RWPE2 (cell line): ENCODE measurements around the gene ADAMTSL2.

Experiments used
- ATAC-seq: fragments of 200-7000 bp; cut with Tn5 transposase; 3 replicates; pipeline ENCODE4 v1.9.1; 2021; ENCODE audit warnings: low read depth
- DNase-seq: peaks from one replicate; pipeline ENCODE4 v3.0.0-alpha.2; 2020; ENCODE audit warnings: low spot score
- H3K27ac ChIP-seq: fragments of 450-650 bp; 2 replicates; pipeline ENCODE4 v1.5.1; 2017; ENCODE audit warnings: mild to moderate bottlenecking; ENCODE audit not compliant: poor library complexity, severe bottlenecking
- H3K27me3 ChIP-seq: fragments of 250-450 bp; sonication (Bioruptor Pico); 2 replicates; pipeline ENCODE4 v1.5.1; 2021; ENCODE audit warnings: mild to moderate bottlenecking, moderate library complexity; ENCODE audit not compliant: insufficient read depth, poor library complexity, severe bottlenecking
- H3K36me3 ChIP-seq: fragments of 250-450 bp; sonication (Bioruptor Pico); 2 replicates; pipeline ENCODE4 v1.5.1; 2020; ENCODE audit warnings: low read depth, mild to moderate bottlenecking, moderate library complexity
- H3K4me1 ChIP-seq: fragments of 250-450 bp; sonication (Bioruptor Pico); 2 replicates; pipeline ENCODE4 v1.5.1; 2021; ENCODE audit warnings: mild to moderate bottlenecking, moderate library complexity; ENCODE audit not compliant: insufficient read depth, poor library complexity, severe bottlenecking
- H3K4me3 ChIP-seq: fragments of 250-450 bp; sonication (Bioruptor Pico); 2 replicates; pipeline ENCODE4 v1.5.1; 2021; ENCODE audit warnings: mild to moderate bottlenecking, moderate library complexity; ENCODE audit not compliant: severe bottlenecking
- H3K9me3 ChIP-seq: fragments of 250-450 bp; sonication (Bioruptor Pico); 2 replicates; pipeline ENCODE4 v1.5.1; 2021; ENCODE audit warnings: mild to moderate bottlenecking, moderate library complexity; ENCODE audit not compliant: severe bottlenecking
- TF ChIP-seq, protein P1 (sequence below): fragments of 450-650 bp; IDR thresholded peaks from one replicate; pipeline ENCODE4 v1.5.1; 2017; ENCODE audit warnings: mild to moderate bottlenecking, moderate library complexity; ENCODE audit not compliant: poor library complexity, severe bottlenecking

The ADAMTSL2 gene

DNA sequence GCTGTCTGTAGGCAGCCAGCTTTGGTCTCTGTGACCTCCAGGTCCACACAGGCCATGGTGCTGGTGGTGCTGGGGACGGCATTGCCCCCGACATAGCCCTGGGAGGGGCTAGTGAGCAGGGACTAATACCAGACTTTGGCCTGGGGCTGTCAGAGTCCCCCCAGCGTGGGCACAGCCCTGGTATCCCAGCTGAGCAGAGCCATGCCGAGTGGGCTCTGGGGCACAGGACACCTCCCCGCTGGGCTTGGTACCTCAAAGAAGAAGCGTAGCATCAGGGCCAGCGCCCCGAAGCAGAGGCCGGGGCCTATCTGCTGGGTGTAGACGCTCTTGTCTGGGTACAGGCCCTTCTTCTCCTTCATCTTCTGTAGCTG lies 19.3 kb upstream of the ADAMTSL2 start:
- no peaks in the 10 kb centered on the region for H3K4me1 ChIP-seq
- no peaks in the 10 kb centered on the region for H3K9me3 ChIP-seq
- ATAC-seq (no peak), DNase-seq (no peak)
- no peak overlapping the region for H3K4me3 ChIP-seq
- H3K36me3 ChIP-seq: no peaks in the 10 kb centered on the region
- no peaks in the 10 kb centered on the region for H3K27me3 ChIP-seq
- no peak overlapping the region for H3K27ac ChIP-seq
- TF ChIP-seq, protein P1, sequence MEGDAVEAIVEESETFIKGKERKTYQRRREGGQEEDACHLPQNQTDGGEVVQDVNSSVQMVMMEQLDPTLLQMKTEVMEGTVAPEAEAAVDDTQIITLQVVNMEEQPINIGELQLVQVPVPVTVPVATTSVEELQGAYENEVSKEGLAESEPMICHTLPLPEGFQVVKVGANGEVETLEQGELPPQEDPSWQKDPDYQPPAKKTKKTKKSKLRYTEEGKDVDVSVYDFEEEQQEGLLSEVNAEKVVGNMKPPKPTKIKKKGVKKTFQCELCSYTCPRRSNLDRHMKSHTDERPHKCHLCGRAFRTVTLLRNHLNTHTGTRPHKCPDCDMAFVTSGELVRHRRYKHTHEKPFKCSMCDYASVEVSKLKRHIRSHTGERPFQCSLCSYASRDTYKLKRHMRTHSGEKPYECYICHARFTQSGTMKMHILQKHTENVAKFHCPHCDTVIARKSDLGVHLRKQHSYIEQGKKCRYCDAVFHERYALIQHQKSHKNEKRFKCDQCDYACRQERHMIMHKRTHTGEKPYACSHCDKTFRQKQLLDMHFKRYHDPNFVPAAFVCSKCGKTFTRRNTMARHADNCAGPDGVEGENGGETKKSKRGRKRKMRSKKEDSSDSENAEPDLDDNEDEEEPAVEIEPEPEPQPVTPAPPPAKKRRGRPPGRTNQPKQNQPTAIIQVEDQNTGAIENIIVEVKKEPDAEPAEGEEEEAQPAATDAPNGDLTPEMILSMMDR: no peak

DNA sequence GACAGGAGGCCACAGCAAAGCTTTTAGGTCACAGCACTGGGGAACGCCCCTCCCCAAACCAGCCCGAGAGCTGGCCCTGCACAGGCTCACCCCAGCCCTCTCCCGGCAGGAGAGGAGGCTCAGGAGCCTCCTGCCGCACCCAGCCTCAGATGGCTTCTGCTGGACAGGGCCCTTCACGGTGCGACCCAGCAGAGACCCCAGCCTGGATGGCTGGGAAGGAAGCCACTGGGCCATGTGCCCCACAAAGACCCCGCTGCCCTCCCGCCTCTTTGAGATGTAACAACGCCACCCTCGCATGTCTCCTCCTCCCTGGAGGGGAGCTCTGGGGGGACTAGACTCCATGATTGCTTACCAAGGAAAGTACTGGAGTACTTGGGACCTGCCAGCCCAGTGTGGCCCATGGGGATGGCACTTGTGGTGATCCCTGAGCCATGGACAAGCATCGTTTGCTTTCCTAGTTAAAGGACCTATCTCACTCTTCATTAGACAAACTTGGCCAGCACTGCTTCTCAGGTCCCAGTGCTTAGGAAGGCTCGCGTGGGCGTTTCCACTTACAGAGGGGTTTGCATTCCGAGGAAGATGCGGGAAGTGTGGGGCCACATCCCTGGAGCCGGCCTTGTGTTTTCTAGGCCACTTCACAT lies 18.8 kb upstream of the ADAMTSL2 start:
- Histone ChIP-seq H3K9me3 (no peaks in the 10 kb centered on the region), H3K4me1 (no peaks in the 10 kb centered on the region), H3K4me3 (no peak overlapping the region), H3K27me3 (no peaks in the 10 kb centered on the region), H3K27ac (no peak overlapping the region), H3K36me3 (no peaks in the 10 kb centered on the region)
- ATAC-seq (no peak), DNase-seq (no peak)
- TF ChIP-seq, protein P1: no peak

DNA sequence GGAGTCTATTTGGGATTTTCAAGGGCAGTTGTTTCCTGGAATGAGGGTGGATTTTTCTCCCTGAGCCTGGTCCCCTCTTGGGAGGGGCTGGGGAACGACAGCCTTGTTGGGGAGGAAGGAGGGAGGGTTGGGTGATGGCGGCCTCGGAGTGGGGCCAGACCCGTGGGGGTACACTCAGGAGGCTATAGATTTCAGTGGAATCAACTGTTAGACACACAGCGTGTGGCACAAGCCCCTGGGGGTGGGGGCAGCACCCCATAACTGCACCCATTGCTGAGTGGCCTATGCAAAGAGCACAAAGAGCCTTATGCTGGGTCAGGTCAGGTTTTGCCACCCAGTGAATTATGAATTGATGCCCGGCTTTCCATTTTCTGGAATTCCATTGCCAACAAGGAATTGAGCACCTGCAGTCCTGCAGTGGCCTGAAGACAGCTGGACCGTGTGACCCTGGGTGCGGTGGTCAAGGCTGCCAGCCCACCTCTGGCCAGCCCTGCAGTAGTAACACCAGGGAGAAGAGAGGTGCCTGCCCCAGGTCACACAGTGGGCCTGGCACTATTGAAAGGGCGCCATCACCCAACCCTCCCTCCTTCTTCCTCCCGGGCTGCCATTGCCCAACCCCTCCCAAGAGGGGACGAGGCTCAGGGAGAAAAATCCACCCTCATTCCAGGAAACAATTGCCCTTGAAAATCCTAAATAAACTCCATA lies 18.1 kb upstream of the ADAMTSL2 start:
- no peak overlapping the region for H3K27ac ChIP-seq
- H3K36me3 ChIP-seq: no peaks in the 10 kb centered on the region
- H3K27me3 ChIP-seq: no peaks in the 10 kb centered on the region
- no peaks in the 10 kb centered on the region for H3K9me3 ChIP-seq
- ATAC-seq: no peak
- TF ChIP-seq, protein P1: no peak
- H3K4me3 ChIP-seq: no peak overlapping the region
- no peak for DNase-seq
- no peaks in the 10 kb centered on the region for H3K4me1 ChIP-seq

DNA sequence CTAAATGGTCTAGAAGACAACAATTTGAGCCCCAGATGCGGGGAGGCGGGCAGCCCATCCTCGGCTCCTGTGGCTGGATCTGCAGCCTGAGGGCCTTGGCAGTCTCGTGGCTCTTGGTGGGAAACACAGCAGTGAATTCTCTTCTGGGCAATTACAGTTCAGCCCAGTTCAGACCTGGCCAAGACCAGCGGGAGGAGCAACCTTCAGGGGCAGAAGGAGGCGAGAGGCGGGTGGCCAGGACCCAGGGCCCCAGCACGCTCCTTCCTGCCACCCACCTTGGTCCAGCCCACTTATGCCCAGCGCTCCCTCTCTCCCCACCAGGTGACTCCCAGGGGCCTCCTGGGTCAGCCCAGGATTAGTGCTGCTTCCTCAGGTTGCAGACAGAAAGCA lies 17.5 kb upstream of the ADAMTSL2 start:
- ATAC-seq (no peak), DNase-seq (no peak)
- Histone ChIP-seq H3K9me3 (no peaks in the 10 kb centered on the region), H3K4me3 (no peak overlapping the region), H3K27ac (no peak overlapping the region), H3K36me3 (no peaks in the 10 kb centered on the region), H3K27me3 (no peaks in the 10 kb centered on the region), H3K4me1 (no peaks in the 10 kb centered on the region)
- TF ChIP-seq, protein P1: no peak

DNA sequence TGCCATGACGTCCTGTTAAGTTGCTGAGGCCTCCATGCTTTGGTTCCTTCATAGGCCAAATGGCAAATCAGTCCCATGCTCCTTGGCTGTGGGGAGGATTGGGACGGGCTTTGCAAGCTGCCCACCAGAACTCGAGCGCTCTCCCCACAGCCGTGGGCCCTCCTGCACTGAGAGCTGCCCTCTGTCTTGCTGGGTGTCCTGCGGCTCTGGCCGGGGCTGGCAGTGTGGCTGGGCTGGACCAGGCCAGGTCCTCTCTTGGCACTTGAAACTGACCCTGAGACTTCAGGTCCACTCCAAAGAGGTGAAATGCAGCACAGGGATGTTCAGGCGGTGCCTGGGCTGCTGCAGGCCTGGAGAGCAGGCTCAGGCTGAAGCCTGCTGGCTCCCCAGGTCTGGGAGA lies 16.8 kb upstream of the ADAMTSL2 start:
- no peak for DNase-seq
- no peak overlapping the region for H3K27ac ChIP-seq
- H3K36me3 ChIP-seq: no peaks in the 10 kb centered on the region
- H3K4me3 ChIP-seq: no peak overlapping the region
- no peaks in the 10 kb centered on the region for H3K9me3 ChIP-seq
- TF ChIP-seq, protein P1: no peak
- H3K27me3 ChIP-seq: no peaks in the 10 kb centered on the region
- H3K4me1 ChIP-seq: no peaks in the 10 kb centered on the region
- no peak for ATAC-seq
